HG03432 (cell line): Measurements from ENCODE around the gene FEM1B.
A peak's percentile ranks its signal among the peaks of the same experiment; 100 is the strongest.
"Not testable (repeated sequence)": the region's sequence is repeated elsewhere in the genome, so short reads cannot be mapped to it uniquely, and the experiment has no call there.

Experiments
- ATAC-seq: cut with Tn5 transposase; IDR thresholded peaks from one replicate; pipeline ENCODE4 v1.9.1; 2021; ENCODE audit warnings: mild to moderate bottlenecking, moderate library complexity; ENCODE audit not compliant: unreplicated experiment

The FEM1B gene

DNA sequence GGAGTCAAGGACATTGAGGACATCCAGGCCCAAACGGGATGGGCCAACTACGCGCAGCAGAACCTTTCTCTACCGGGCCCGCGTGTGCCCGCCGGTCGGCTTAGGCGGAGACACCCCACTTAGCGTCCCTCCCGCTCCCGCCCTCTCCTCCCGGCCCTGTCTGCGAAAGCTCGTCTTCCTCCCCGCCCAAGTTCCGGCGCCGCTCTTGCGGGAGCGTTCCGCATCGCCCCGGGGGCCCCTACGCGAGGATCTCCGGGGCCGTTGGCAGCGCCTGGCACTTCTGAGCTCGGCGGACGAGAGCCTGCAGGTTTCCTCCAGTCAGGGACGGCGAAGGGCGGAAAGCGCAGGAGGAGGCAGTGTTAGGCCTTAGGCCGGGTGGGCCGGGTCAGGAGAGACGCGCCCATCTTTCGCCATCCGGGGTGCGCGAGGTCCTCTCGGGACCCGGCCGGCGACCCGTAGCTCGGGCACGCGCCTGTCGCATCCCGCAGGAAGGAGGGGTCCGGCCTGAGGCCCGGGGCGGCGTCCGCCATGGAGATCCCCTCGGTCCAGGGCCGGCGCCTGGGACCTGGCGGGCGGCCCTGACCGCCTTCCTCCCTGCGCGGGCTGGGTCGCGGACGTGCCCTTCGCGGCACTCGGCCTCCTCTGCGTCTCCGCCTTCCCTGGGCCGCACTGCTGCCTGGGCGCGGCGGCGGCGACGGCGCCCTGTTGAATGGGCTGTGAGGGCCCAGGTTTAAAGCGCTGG lies at the start of gene FEM1B:
Gene FEM1B, plus strand, starts transcription at position 143 of the 742 bp plus-strand sequence. CDS start 673 bp downstream, outside the sequence.
- ATAC-seq = peak; percentile 82

DNA sequence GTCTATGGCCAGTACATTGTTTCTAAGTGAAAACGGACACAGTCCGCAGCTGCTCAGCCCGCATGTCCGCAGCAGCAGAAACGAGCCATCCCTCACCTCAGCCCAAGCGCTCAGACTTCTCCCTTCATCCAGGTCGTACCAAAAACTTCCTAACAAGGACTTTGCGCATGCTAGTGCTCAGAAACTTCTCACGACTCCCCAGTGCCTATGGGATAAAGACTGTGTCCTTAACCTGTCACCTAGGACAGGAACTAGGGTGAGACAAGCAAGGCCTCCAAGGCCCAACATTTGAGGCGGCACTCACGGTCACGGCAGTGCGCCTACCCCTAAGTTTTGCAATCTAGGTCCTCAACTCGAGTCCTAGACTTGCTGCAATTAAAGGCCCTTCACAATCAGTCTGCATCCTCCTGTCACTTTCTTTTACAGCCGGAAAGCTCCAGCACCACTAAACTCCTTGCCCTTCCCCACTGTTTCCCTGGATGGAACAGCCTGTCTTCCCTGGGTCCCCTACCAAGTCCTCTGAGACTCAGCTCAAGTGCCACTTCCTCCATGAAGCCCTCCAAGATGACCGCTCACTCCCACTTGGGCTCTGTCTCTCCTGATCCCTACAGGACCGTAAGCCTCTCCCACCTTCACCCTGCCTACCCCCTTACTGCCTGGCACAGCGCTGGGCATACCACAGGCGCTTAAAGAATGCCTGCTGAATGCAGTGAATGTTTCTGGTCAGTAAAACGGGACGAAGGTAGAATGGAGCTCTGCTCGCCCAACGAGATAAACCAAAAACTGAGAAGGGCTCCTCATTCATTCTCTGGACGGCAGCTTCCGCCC lies 49.2 kb upstream of the FEM1B start:
- no peak for ATAC-seq

DNA sequence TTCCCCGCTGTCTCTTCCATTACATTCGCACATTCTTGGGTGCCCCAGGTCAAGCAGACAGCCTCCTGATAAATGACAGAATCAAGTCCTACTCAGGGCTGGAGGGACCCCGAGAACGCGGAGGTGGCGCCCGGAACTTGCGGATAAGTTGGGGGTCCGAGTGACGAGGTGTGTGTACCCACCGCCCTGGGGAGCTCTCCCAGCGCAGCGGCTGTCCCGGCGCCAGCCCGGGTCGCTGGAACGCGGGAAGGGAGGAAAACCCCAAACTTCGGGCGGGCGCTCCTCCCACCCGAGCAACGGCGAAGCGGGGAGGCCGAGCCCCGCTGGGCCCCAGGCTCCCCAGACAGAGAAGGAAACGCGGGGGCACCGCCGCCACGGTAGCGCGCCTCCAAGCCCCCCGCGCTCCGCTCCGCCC lies 48.6 kb upstream of the FEM1B start:
- no peak for ATAC-seq

DNA sequence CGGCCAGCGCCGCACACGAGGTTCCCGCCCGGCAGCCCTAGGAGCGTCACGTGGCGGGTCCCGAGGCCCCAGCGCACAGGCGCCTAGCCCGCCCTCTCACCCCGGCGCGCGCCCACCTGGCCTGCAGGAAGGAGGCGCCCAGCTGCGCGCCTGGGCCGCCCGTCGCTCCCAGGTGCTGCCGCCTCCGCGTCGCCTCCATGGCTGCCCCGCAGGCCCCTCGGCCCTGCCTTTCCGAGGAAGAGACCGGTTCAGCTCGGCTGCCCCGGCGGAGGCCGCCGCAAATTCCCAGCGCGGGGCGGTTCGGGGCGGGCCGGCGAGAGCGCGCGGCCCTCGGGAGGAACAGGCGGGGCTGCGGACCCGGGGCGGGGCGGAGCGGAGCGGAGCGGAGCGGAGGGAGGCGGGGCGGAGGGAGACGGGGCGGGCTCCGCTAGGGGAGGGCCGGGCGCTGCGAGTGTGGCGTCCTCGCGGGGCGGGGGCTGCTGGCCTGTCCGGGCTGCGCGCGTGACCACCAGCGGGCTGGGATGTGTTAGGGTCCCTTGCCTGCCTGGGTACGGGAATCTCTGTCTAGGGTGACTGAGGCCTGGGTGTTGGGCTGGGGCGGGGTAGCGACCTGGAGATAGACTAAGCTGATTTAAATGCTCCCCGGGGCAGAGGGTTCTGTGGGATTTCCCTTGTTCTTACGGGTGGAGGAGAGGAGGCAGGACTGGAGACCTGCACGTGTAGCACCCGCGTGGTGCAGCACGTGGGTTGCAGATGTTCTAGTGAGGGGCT lies 48.0 kb upstream of the FEM1B start, which contains the start of gene CLN6:
Gene CLN6, minus strand, starts transcription at position 343 of the 771 bp plus-strand sequence. Its CDS starts 144 bp downstream, at position 199.
- peak; percentile 78 for ATAC-seq

DNA sequence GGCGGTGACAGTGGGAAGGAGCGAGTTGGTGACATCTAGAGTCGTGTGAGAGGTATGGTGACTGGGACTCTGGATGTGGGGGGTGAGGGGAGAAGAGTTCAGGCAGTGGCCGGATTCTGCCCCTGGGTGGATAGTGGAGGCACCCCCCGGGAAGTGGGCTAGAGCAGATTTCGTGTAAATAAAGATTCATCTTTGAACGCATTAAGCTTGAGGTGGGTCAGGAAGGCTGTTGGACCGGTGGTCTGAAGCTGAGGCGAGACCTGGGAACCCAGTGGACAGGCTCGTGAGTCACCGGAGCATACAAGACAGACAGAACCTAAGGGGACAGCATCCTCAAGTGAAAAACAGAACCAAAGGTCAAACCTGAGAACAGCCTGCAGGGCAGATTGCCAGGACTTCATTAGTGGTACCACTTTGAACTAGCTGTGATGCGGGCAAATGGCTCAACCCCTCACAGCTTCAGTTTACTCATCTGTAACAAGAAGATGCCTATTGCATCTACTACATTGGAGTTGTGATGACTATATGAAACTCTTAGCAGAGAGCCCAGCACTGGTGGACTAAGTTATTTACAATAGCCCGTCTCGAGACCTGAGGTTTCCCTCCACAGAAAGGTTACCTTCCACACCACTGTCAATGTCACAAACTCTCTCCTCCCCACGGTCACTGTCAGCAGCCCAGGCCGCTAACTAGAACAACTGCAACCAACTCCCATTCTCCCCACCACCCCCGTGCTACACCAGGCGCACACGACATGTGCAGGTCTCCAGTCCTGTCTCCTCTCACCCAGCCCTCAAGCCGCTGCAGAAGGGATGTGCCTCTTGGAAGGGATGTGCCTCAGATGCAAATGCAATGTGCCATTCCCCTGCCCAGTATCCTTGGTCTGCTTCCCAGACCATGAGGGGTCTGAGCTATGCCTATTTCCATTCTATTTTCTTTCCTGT lies 47.1 kb upstream of the FEM1B start:
- peak; percentile 4 for ATAC-seq

DNA sequence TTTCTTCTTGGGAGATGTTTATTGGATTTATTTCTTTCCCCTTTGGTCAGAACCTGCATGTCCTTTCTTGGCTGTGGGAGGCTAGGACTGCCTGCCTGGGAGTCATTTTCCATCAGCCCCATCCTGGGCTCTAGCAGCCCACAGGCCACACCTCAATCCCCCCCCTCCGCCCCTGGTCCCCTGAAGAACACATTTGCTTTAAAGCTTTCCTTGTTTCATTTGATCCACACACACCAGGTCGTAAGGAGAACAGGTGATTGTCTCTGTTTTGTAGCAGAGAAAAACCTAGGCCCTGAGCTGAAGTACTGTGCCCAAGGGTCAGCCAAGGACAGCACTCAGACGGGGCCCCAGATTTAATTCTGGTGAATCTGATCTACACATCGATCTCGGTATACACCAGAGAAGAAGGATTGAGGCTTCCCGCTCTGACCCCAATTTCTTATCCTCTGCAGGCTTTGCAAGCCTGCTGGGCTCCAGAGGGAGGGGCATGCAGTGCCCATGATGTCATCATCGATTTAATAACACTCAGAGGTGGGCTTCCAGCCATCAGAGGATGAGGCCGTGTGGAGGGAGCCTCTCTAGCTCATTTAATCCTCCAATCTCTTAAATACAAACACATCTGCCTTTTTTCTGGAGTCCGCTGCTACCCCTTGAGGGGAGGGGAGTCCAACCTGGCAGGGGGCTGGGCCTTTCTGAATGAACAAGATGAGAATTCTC lies 46.3 kb upstream of the FEM1B start:
- no peak for ATAC-seq

DNA sequence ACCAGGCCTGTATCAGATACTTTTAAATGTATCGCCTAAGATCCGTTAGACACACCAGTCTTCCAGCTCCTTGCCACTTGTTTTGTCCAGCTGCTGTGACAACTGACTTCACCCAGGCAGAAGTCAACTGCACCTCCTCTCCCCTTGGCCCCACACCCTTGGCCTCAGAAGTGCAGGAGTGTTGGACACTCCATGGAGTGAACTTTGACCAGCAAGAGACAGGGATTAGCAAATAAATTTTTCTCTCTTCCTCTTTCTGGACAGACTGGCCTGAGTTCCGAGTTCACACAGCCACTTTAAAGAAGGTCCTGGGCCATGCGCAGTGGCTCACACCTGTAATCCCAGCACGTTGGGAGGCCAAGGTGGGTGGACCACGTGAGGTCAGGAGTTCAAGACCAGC lies 45.1 kb upstream of the FEM1B start:
- no peak for ATAC-seq

DNA sequence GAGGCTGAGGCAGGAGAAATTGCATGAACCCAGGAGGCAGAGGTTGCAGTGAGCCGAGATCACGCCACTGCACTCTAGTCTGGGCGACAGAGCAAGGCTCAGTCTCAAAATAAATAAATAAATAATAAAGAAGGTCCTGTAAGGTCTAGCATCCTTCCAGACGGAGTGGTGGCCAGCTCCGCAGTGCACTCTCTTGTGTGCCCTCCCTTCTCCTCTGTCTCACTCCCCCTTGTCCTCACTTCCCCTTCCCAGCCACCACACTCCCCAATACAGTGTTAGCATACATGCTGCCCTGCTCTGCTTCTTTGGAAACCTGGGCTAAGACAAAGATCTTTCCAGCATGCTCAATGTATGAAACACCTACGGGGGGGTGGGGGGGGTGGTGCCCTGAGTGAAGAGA lies 44.6 kb upstream of the FEM1B start:
- ATAC-seq = no peak

DNA sequence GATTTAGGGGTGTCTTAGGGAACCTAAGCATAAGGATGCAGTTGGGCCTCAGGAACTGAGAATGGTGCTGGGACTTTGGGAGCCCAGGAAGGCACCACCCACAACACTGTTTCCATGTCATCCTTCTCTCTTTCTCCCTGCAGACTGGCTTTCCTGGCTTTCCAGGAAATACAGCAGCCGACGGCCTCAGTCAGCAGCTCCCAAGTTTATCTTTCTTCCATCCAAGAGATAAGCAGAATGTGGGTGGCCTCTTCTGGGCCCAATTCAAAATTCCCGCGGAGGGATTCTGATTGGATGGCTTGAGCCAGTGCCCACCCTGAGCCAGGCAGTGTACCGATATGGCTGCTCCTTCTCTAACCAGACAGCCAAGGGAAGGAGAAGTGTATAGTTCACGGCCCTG lies 43.5 kb upstream of the FEM1B start:
- no peak for ATAC-seq

DNA sequence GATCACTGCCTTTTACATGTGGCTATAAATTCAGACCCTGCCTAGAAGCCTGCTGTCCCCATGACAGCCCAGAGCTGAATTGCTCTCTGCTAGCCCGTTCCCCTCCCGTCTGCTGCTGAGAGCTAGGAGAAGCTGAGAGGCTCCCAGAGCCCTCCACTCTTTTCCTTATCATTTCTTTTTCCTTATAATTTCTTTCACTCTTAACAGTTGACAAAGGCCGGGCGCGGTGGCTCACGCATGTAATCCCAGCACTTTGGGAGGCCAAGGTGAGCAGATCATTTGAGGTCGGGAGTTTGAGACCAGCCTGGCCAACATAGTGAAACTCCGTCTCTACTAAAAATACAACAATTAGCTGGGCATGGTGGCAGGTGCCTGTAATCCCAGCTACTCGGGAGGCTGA lies 43.0 kb upstream of the FEM1B start:
- not testable (repeated sequence) for ATAC-seq

DNA sequence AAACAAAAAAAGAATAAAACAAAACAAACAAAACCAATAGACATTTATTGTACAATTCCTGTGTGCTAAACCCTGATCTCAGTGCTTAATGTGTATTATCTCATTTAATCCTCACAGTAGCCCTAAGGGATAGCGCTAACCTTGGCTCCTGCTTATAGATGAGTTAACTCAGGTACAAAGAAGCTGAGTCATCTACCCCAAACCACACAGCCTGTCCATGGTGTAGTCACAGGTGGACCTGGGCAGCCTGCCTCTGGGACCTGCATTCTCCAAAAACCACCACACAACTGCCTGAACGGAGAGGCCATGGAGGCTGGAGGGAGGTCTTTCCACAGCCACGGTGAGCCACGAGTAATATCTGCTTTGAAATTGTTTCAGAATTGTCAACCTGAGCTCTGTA lies 42.5 kb upstream of the FEM1B start:
- no peak for ATAC-seq

DNA sequence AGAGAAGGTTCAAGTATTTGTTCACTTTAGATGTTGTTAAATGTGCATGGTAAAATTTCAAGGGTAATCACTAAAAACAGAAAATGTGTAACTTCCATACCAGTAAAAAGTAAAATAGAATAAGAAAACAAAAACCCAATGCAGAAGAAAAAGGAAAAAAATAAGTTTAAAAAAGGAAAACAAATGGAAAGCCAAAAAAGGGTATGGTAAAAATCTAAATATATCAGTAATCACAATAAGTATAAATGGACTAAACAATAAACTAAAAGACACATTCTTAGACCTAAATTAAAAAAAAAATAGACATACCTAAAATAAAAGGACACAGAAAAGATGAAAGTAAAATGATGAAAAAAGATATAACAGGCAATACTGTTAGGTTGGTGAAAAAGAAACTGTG lies 38.5 kb upstream of the FEM1B start:
- no peak for ATAC-seq

DNA sequence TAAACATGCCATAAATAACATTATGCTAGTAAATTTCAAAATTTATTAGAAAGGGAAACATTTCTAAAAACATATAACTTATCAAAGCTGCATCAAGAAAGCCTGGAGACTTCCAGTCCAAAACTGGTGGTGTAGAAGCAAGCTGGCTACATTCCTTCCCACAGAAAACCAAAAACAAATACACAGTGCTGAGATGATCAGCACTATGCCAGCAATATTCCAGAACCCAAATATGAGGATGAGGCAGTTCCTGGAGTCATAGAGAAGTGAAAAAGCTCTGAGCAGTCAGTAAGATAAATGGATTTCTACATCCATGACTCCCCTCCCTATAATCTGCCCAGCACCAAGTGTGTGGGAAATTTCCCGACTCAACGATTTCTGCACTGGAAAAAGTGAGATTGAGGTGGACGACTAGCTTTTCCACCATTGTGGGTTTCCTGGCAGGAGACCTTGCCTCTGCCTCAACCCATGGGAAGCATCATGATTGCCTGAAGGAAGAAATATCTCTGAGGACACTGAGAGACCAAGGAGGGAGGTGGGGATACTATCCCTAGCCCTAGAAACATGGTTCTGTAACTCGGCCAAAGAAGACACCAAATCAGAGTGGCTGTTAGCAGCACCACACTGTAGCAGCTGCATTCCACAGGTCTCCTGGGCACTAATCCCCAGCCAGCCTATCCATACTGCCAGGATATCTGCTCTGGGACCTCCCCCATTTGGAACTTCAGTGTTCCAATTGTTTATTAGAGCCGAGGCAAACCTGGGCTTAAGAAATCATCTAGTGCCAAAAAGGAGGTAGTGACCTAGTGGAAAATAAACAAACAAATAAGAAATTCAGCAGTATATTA lies 36.2 kb upstream of the FEM1B start:
- ATAC-seq = no peak

DNA sequence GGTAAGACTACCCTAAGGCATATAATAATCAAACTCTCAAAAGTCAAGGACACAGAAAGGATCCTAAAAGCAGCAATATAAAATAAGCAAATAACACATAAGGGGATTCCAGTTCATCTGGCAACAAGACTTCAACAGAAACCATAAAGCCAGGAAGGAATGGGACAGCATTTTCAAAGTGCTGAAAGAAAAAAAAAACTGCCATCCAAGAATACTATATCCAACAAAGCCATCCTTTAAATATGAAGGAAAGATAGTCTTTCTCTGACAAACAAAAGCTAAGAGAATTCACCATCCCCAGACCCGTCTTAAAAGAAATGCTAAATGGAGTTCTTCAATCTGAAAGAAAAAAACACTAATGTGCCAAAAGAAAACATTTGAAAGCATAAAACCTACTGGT lies 33.3 kb upstream of the FEM1B start:
- no peak for ATAC-seq

DNA sequence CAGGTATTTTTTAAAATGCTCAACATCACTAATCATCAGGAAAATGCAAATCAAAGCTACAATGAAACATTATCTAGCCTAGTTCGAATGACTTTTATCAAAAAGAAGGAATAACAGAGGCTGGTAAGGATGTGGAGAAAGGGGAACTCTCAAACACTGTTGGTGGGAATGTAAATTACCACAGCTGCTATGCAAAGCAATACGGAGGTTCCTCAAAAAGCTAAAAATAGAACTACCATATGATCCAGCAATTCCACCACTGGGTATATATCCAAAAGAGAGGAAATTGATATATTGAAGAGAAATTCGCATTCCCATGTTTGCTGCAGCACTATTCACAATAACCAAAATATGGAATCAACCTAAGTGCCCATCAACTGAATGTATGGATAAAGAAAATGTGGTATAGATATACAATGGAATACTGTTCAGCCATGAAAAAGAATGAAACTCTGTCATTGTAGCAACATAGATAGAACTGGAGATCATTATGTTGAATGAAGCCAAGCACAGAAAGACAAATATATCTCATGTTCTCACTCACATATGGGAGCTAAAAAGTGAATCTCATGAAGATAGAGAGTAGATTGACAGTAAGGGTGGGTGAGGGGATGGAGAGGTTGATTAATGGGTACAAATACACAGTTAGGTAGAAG lies 28.4 kb upstream of the FEM1B start:
- ATAC-seq = no peak

DNA sequence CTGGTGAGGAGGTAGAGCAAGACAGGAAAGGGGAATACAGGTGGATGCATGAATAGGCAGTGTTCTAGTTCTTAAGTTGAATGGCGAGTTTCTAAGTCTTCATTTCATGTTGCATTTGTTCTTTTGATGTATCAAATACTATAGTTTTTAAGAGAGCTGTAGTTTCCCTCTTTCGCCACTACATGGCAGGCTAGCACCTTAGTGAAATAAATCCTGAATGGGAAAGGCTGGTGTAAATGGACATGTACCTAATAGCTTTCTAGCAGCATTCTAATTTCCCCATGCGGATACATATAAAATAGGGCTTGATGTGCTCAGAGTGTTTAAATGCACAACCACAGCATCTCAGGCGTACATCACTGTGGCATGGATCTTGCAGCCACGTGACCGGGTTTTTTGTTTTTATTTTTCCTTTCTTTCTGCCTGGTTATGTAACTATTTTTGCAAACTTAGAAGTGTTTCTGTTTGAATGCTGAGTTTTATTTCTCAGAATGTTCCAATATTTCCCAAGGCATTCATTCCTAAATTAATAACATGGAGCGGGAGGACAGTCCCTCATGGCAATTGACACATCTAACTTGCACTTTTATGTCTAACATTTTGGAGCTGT lies 24.5 kb upstream of the FEM1B start:
- ATAC-seq = no peak

DNA sequence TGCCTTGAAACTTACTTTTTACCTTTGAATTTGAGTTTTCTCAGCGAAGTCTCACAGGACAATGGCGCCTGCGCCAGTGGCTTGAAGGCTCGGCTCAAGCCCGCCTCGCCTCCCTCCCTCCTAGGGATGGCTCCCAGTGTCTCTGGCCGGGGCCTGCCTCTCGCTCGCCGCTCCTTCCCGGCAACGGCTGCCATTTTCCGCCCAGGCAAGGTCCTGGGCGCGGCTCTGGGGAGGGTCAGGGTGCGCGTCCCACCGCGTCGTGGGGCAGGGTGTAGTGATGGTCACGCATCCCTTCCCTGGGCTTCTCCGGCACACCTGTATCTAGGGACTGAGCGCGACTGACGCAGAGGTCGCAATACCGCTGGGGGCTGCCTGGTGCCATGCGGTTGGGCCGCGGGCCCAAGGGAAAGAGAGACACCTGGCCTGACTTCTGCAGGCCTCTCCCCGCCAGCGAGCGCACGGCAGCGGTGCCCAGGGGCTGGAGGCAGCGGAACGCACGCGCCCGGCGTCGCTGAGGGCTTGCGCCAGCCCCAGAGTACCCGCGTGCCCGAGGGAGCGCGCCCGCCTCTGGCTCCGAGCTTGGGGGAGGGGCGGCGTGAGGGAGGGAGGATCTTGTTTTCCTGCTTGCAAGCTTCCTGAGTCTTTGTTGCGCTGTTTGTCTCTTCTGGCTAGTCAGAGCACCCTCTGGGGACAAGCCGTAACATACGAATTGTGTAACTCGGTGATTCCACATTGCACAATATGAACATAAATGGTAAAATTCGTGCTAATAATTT lies 20.7 kb upstream of the FEM1B start:
- peak; percentile 60 for ATAC-seq
